HepG2 (cell line): ENCODE measurements around the gene NTM. TPM values are rescaled to one million over a fixed set of nuclear protein-coding genes. Genes with fewer than 3 reads are reported as not detected.

Source experiments
- ATAC-seq: fragments of 200-7000 bp; cut with Tn5 transposase; 3 replicates; pipeline ENCODE4 v1.9.1; 2020; ENCODE audit warnings: mild to moderate bottlenecking, moderate library complexity
- BruUV-seq: library from RNA; stranded (reverse); fragments of 400-500 nt; replicated peaks from 2 replicates; lab custom pipeline; 2021; lab: Mats Ljungman, UMichigan
- CTCF ChIA-PET: fragments of 300-600 bp; formaldehyde crosslinking; extraction: SDS; loops from one replicate; lab custom pipeline; 2021; ENCODE audit warnings: low total read pairs, inconsistent platforms, low intra/inter-chr PET ratio; lab: Yijun Ruan, JAX
- POLR2A ChIA-PET: fragments of 350-600 bp; sonication (Branson Sonifier 250); formaldehyde crosslinking; loops from one replicate; lab custom pipeline; 2020; ENCODE audit warnings: antibody characterized with exemption, inconsistent platforms; lab: Yijun Ruan, JAX
- DNase-seq: peaks from one replicate; pipeline ENCODE4 v3.0.0-alpha.2; 2015; ENCODE audit warnings: low spot score
- FAIRE-seq: peaks from 3 replicates; lab custom pipeline; 2011; peaks lifted over from hg19 to GRCh38; lab: Jason Lieb, UNC
- H2AFZ ChIP-seq: one replicate; pipeline ENCODE4 v1.6.1; 2011; ENCODE audit warnings: low read length, inconsistent platforms
- H3K27ac ChIP-seq: fragments of 300-600 bp; 3 replicates; pipeline ENCODE4 v1.8.0; 2011; ENCODE audit warnings: mixed run types, mild to moderate bottlenecking, mixed read lengths, low read length, inconsistent platforms; ENCODE audit not compliant: insufficient read depth; ENCODE audit errors: extremely low read length
- H3K27me3 ChIP-seq, 2 experiments: fragments of 200-600 bp in 1 of 2; 2 replicates in 1 of 2; 3 replicates in 1 of 2; pipeline versions ENCODE4 v1.6.0 to v1.8.0; 2011; ENCODE audit warnings: low read length in 2 of 2, mild to moderate bottlenecking in 2 of 2, moderate library complexity in 2 of 2, inconsistent platforms in 1 of 2; ENCODE audit not compliant: insufficient read depth in 2 of 2, control insufficient read depth in 1 of 2
- H3K36me3 ChIP-seq, 2 experiments: fragments of 200-600 bp in 1 of 2; replicated peaks in 1 of 2; 2 replicates in 1 of 2; 3 replicates in 1 of 2; pipeline versions ENCODE4 v1.5.1 to v1.8.0; 2011; ENCODE audit warnings: low read length in 2 of 2, inconsistent platforms in 1 of 2; ENCODE audit not compliant: insufficient read depth in 2 of 2, control insufficient read depth in 1 of 2
- H3K4me1 ChIP-seq: 2 replicates; pipeline ENCODE4 v1.5.1; 2012; ENCODE audit warnings: low read length, inconsistent platforms; ENCODE audit not compliant: insufficient read depth
- H3K4me2 ChIP-seq: 2 replicates; pipeline ENCODE4 v1.6.0; 2011; ENCODE audit warnings: low read depth, low read length, inconsistent platforms
- H3K4me3 ChIP-seq, 3 experiments: fragments of 200-600 bp in 1 of 3; sonication (generic), shearing (Covaris generic) in 1 of 3; replicated peaks in 1 of 3; 2 replicates each; pipeline ENCODE4 v1.5.1; 2011 to 2016; ENCODE audit warnings: low read length in 3 of 3, inconsistent platforms in 2 of 3, low read depth in 2 of 3, mild to moderate bottlenecking in 2 of 3, control low read depth in 1 of 3, mixed read lengths in 1 of 3; ENCODE audit not compliant: insufficient read depth in 1 of 3
- H3K79me2 ChIP-seq: one replicate; pipeline ENCODE4 v1.6.1; 2011; ENCODE audit warnings: low read length, inconsistent platforms; ENCODE audit not compliant: insufficient read depth
- H3K9ac ChIP-seq: 2 replicates; pipeline ENCODE4 v1.6.0; 2011; ENCODE audit warnings: mild to moderate bottlenecking, low read depth, low read length, inconsistent platforms; ENCODE audit not compliant: insufficient read depth
- H3K9me3 ChIP-seq: 2 replicates; pipeline ENCODE4 v1.5.1; 2012; ENCODE audit warnings: mild to moderate bottlenecking, low read length
- H4K20me1 ChIP-seq: 2 replicates; pipeline ENCODE4 v1.6.0; 2011; ENCODE audit warnings: inconsistent platforms, mild to moderate bottlenecking, low read length, moderate library complexity; ENCODE audit not compliant: insufficient read depth
- BRCA1 ChIP-seq: sonication (generic); formaldehyde crosslinking; IDR thresholded peaks from 2 replicates; pipeline ENCODE4 v1.4.0; 2020; ENCODE audit warnings: missing genetic modification reagents
- EEA1 ChIP-seq: sonication (generic); formaldehyde crosslinking; IDR thresholded peaks from 2 replicates; pipeline ENCODE4 v1.5.1; 2020; ENCODE audit warnings: mild to moderate bottlenecking, missing genetic modification reagents, borderline replicate concordance
- MIER2 ChIP-seq: IDR thresholded peaks from 2 replicates; pipeline ENCODE4 v1.6.1; 2016; ENCODE audit warnings: missing biosample characterization, missing genetic modification reagents
- NFRKB ChIP-seq: fragments of 450-650 bp; IDR thresholded peaks from 2 replicates; pipeline ENCODE4 v1.6.1; 2017
- PHF5A ChIP-seq: IDR thresholded peaks from one replicate; pipeline ENCODE4 v1.6.1; 2018; ENCODE audit warnings: low read depth, missing genetic modification reagents; ENCODE audit not compliant: unreplicated experiment
- PRDM4 ChIP-seq: sonication (generic); formaldehyde crosslinking; IDR thresholded peaks from 2 replicates; pipeline ENCODE4 v1.9.0; 2021; ENCODE audit warnings: missing genetic modification reagents, borderline replicate concordance
- SOX5 ChIP-seq: IDR thresholded peaks from 2 replicates; pipeline ENCODE4 v1.6.1; 2016; ENCODE audit warnings: borderline replicate concordance
- SP2 ChIP-seq: sonication (generic); formaldehyde crosslinking; IDR thresholded peaks from 2 replicates; pipeline ENCODE4 v1.5.1; 2020; ENCODE audit warnings: mild to moderate bottlenecking, missing genetic modification reagents
- YEATS2 ChIP-seq: sonication (generic); formaldehyde crosslinking; IDR thresholded peaks from 2 replicates; pipeline ENCODE4 v1.4.0; 2020; ENCODE audit warnings: missing genetic modification reagents, borderline replicate concordance
- ZNF329 ChIP-seq: sonication (generic); formaldehyde crosslinking; IDR thresholded peaks from 2 replicates; pipeline ENCODE4 v1.9.0; 2021; ENCODE audit warnings: low read depth, mild to moderate bottlenecking, missing genetic modification reagents
- ZNF547 ChIP-seq: sonication (generic); formaldehyde crosslinking; IDR thresholded peaks from 2 replicates; pipeline ENCODE4 v1.5.1; 2020; ENCODE audit warnings: mild to moderate bottlenecking, missing genetic modification reagents
- ZNF562 ChIP-seq: sonication (generic); formaldehyde crosslinking; IDR thresholded peaks from 2 replicates; pipeline ENCODE4 v1.8.0; 2022; ENCODE audit warnings: missing genetic modification reagents, borderline replicate concordance
- WGBS: methylation state at CpG from one replicate; pipeline ENCODE4 v1.1.6; 2017; ENCODE audit warnings: low lambda C conversion rate; 5-methylcytosine and 5-hydroxymethylcytosine counted together
- in situ Hi-C: cut with HindIII; loops from 2 replicates; pipeline ENCODE4 v1.10.0; 2017; ENCODE audit warnings: low pct_unique_long_range_greater_than_20kb; ENCODE audit not compliant: extremely low pct_ligation_motif_present
- intact Hi-C: fragments of 100-400 bp; cut with micrococcal nuclease; formaldehyde crosslinking; loops from one replicate; pipeline ENCODE4 v1.10.0; 2022; ENCODE audit not compliant: unreplicated experiment
- polyA plus RNA-seq, 8 experiments: library from polyadenylated mRNA; depleted of rRNA in 3 of 8; stranded (reverse) in 7 of 8; unstranded in 1 of 8; fragments of >200 nt; fragmentation: Illumina TruSeq in 4 of 8; extraction: Trizol in 4 of 8; gene quantifications; 2 replicates each; pipeline versions ENCODE4 v1.2.1 to v1.2.3, GENCODE V29; 2011 to 2016; ENCODE audit warnings: low read depth in 4 of 8, missing spikeins in 1 of 8, mixed read lengths in 1 of 8; ENCODE audit not compliant: insufficient read depth in 1 of 8
- total RNA-seq, 5 experiments: library from RNA; depleted of rRNA; stranded (reverse); fragments of >200 nt; fragmentation: Illumina TruSeq; extraction: Trizol; gene quantifications; 2 replicates each; pipeline ENCODE4 v1.2.3, GENCODE V29; 2016; ENCODE audit warnings: low read depth in 1 of 5
- TF ChIP-seq, protein P1 (sequence below): sonication (generic); formaldehyde crosslinking; IDR thresholded peaks from 2 replicates; pipeline ENCODE4 v1.4.0; 2020; ENCODE audit warnings: missing genetic modification reagents, borderline replicate concordance

Gene NTM
- total and polyA plus RNA-seq, 2 of the 13 experiments (the other 11 are each of a cell fraction or from before 2014, with no cell fraction given): not detected

DNA sequence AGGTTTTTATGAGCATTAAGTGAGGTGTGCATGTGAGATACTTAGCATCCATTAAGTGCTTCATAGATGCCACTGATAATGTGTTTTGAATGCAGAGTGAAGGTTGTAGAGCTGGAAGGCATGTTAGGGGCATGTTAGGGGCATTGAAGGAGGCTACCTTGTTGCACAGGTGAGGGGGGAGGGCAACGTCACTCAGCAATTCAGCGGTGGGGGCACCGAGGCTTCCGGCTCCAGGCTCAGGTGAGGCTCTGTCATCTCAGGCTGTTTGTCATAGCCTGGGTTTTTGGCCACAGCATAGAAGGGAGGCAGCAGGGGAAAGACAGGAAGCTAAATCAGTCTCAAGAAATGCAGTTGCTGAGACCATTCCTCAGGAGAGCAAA lies 299.0 kb downstream of the NTM start:
- Histone ChIP-seq H3K9me3 (no peaks in the 10 kb centered on the region), H3K4me1 (no peaks in the 10 kb centered on the region), H3K4me3 (no peak overlapping the region), H2AFZ (no peak overlapping the region), H3K79me2 (no peaks in the 10 kb centered on the region), H4K20me1 (no peaks in the 10 kb centered on the region), H3K27ac (no peak overlapping the region), H3K4me2 (no peak overlapping the region), H3K27me3 (no peaks in the 10 kb centered on the region; a peak in 1 of 5 replicates), H3K9ac (no peak overlapping the region), H3K36me3 (no peaks in the 10 kb centered on the region)
- TF ChIP-seq NFRKB: no peak
- ChIA-PET POLR2A (no interaction called here), CTCF (no interaction called here)
- intact Hi-C loops (no loop called here), in situ Hi-C loops (no loop called here)
- BruUV-seq: no TSS peak
- ATAC-seq: no peak
- 54% methylated on average over 4 of the region's 4 CpGs for WGBS
- DNase-seq: no peak
- FAIRE-seq: no peak

DNA sequence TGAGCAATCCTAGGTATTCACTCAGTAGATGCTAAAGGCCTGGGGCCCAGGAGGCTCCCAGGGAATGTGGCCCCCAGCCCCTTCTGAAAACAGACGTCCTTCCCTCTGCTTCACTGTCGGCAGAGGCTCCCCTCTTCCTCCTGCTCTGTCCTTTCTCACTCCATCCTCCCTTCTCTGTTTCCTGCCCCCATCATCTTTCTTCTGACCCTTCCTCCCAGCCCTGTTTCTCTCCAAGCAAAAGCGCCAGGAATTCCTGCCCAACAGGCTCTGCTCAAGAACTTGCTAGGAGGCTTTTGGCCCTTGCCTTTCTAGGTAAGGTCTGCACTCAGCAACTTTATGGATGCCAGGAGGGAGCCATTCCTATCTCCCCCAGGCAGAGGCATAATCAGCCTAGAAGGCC lies 300.5 kb downstream of the NTM start:
- Histone ChIP-seq H3K27ac (no peak overlapping the region), H3K4me3 (no peak overlapping the region), H3K9ac (no peak overlapping the region), H3K4me1 (no peaks in the 10 kb centered on the region), H3K79me2 (no peaks in the 10 kb centered on the region), H3K4me2 (no peak overlapping the region), H3K27me3 (no peaks in the 10 kb centered on the region; a peak in 3 of 5 replicates), H4K20me1 (no peaks in the 10 kb centered on the region), H3K36me3 (no peaks in the 10 kb centered on the region), H2AFZ (no peak overlapping the region), H3K9me3 (no peaks in the 10 kb centered on the region)
- in situ Hi-C loops: loop anchor here (5.0 to 10.0 kb wide), 4 partner anchors 89 to 749 kb away; no protein-coding TSS in a partner anchor
- no peak for ATAC-seq
- FAIRE-seq: no peak
- intact Hi-C loops: no loop called here
- no peak for DNase-seq
- WGBS: 2% methylated on average over 3 of the region's 3 CpGs
- CTCF ChIA-PET: no interaction called here
- BruUV-seq: no TSS peak
- POLR2A ChIA-PET: no interaction called here
- no peak for TF ChIP-seq PRDM4 (CRISPR knock-in tag)
- no peak for TF ChIP-seq MIER2 (CRISPR knock-in tag)
- TF ChIP-seq ZNF547 (CRISPR knock-in tag): no peak
- TF ChIP-seq EEA1 (CRISPR knock-in tag): no peak
- TF ChIP-seq ZNF562 (CRISPR knock-in tag): no peak
- TF ChIP-seq SOX5 (CRISPR knock-in tag): no peak
- TF ChIP-seq ZNF329 (CRISPR knock-in tag): no peak
- TF ChIP-seq PHF5A (CRISPR knock-in tag): no peak
- TF ChIP-seq SP2 (CRISPR knock-in tag): no peak
- TF ChIP-seq YEATS2 (CRISPR knock-in tag): no peak
- no peak for TF ChIP-seq BRCA1 (CRISPR knock-in tag)
- TF ChIP-seq, protein P1, sequence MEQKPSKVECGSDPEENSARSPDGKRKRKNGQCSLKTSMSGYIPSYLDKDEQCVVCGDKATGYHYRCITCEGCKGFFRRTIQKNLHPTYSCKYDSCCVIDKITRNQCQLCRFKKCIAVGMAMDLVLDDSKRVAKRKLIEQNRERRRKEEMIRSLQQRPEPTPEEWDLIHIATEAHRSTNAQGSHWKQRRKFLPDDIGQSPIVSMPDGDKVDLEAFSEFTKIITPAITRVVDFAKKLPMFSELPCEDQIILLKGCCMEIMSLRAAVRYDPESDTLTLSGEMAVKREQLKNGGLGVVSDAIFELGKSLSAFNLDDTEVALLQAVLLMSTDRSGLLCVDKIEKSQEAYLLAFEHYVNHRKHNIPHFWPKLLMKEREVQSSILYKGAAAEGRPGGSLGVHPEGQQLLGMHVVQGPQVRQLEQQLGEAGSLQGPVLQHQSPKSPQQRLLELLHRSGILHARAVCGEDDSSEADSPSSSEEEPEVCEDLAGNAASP (CRISPR knock-in tag): no peak
